GM18909 (cell line): Measurements from ENCODE around the gene ISLR.

Experiments
- ATAC-seq: cut with Tn5 transposase; IDR thresholded peaks from one replicate; pipeline ENCODE4 v1.9.1; 2021; ENCODE audit warnings: mild to moderate bottlenecking; ENCODE audit not compliant: unreplicated experiment, poor library complexity

ISLR gene

GRCh38 chr15:74208901-74209559 is 35.5 kb downstream of the ISLR start:
- no peak for ATAC-seq

GRCh38 chr15:74209560-74209958 is 36.0 kb downstream of the ISLR start:
- ATAC-seq: no peak

- no peak for ATAC-seq
Observed at GRCh38 chr15:74209997-74210671, 36.6 kb downstream of the ISLR start.

DNA sequence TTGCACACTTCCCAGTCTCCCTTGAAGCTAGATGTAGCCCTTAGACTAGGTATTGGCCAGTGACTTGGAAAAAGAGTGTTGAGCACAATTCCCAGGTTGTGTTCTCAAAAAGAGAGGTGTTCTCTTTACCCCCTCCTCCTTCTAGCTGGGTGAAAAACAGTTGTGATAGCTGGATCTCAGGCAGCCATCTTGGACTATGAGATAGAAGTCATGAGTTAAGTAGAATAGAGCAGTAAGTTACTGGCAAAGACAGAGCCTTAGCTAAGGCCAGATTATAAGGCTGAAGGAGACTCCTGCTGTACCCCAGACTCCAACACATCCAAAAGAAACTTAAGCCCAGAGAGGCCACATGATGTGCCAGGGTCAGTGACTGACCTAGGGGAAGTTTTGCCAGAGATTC is 37.2 kb downstream of the ISLR start:
- ATAC-seq: no peak

DNA sequence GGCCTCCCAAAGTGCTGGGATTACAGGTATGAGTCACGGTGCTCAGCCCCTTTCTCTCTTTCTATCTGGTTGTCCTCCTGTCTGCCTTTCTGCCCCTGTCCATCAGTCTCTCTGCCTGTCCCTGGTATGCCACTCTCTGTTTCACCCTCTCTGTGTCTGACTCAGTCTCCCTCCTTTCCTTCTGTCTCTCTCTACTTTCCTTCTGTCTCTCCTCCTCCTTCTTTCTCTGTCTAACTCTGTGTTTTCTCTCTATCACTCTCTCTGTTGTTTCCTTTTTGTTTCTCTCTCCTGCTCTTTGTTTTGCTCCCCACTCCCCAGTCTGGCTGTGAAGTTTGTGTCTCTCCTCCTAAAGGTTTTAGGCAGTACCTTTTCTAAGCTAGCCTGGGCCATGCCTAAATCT is 38.1 kb downstream of the ISLR start:
- ATAC-seq: no peak

- ATAC-seq: no peak
Observed at GRCh38 chr15:74212494-74212893, 39.0 kb downstream of the ISLR start.

- no peak for ATAC-seq
Observed at GRCh38 chr15:74213858-74214284, 40.4 kb downstream of the ISLR start.

DNA sequence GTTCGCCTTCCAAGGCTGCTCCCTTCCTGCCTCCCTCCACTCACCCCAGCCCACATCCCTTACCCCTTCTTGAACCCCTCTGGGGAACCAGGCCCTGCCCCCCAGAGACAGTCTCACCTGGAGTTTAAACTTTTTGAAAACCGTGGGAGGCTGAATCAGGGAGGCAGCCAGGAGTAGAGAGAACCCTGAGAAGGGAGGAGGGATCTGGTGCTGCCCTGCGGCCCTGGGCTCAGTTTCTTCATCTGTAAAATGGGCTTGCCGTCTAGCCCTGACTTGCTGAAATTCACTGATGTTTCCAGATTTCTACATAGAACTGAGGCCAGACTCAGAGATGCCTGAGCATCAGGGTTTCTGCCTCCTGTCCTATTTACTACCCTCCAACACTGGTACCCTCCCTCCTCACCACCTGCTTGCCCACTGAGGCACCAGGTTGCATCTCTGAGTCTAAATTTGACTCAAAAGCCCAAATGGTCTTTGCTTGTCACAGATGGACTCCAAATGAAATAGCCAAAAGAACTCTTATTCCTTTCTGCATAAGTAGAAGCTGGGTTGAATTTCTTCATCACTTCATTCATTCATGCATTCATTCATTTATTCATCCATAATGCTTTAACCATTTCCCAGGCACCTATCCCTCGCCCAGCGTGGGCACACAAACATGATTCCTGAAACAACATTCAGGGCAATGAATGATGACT is 41.0 kb downstream of the ISLR start:
- no peak for ATAC-seq

GRCh38 chr15:74215958-74216357 is 42.4 kb downstream of the ISLR start:
- ATAC-seq: no peak

- no peak for ATAC-seq
Observed at GRCh38 chr15:74216949-74217348, 43.4 kb downstream of the ISLR start.

DNA sequence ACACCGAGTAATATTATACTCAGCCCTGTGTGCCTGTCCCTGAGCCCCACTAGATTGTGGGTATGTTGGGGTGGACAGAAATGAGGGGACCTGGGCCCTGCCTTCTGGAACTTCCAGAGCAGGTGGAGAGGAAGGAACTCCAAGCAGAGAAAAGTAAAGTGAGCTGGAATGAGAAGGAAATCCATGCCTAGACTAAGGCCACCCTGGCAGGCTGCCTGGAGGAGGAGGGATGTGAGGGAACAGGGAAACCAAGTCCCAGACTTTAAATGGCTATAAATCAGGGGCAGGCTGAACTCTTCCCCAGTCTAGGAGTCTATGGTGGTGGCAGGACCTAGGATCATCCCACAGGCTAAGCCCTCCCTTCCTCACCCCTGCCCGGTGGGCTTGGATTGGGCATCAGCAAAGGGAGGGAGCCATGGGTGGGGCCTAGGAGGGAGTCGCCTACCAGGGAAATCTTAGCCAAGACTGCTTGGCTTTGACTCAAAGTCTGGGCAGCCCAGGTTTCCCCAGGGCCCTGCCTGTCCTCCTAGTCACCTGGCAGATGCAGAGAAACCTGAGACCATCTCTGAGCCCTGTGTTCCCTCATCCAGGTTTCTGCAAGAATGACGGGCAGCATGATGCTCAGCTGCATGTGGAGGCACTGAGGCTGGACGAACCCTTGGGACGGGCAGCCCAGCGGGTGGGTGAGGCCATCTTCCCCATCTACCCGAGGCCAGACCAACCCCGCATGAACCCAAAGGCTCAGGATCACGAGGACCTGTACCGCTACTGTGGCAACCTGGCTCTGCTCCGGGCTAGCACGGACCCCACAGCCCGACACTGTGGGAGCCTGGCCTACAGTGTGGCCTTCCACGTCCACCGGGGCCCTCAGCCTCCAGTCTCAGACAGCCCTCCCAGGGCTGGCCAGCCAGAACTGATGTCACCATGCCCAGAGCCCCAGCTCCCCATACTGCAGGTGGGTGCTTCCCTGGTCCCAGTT is 44.7 kb downstream of the ISLR start:
- no peak for ATAC-seq

GRCh38 chr15:74220475-74221248 is 47.2 kb downstream of the ISLR start:
- ATAC-seq: no peak

DNA sequence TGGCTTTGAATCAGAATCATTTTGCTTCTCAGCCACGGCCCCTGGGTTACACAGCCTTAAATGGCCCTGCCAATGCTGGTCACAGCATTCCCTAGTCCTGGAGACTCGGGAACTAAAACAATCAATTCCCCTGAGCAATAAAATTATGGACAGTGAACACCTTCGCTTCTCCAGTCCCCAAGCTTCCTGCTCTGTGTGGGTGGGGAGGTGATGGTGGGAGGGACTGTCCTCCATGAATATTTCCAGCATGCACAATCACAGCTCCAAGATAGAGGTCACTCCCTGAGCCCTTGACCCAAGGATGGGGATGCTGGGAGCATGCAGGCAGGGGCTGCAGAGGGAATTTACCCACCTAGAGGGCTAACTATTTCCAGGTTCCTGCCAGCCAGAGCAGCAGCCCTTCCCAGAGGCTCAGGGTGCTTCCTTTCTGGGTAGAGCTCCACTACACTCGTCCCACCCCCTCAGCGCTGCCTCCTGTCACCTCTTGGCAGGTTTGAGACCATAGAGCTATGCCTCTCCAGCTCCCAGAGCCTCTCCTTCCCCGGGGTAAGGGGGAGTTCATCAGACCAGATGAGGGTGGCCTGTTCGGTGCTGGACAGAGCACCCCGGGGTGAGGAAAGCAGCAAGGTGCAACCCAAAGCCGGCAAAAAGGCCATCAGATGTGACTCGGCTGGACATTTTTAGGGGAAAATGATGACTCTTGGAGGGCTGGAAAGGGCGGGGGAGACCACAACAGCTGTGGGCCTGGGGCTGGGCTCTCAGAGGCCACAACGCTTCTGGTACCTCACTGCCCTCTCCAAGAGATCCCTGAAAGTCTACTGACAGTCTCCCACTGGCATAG is 48.1 kb downstream of the ISLR start:
- no peak for ATAC-seq

DNA sequence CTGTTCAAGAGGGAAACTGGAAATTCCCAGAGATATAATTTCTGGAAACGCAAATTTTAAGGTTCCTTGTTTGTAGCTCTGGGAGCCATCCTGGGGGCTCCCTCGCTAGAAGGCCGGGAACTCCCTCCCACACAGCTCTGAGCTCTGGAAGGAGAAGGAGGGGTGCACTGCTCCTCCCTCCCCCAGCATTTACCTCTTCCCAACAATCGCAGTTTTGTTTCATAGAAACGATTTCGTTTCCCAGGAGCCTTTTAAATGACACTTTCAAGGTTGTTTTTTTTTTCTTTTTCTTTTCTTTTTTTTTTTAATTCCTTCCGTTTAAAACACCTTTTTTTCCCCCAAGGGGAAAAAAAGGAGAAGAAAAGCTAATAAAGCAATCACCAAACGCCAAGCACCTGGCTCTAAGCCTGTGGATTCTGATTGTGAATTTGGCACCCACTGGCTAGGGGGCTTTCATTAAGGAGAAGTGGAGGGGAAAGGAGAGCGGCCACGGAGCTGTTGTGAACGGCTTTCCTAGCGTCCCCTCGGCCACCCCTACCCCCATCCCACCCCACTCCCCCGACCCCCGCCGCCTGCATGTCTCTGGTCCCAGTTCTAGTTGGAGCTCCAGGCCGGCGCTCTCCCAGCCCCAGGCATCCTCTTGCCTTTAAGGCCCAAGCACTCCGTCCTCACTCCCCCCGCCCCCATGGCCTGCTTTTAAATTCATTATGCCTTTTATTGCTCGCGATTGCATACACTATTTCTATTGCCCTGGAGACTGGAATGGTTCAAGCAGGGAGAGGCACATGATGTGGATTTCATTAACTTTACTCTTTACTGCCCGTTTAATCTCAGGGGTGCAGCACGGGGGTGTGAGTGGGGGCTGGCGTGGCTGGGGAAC is 49.0 kb downstream of the ISLR start:
- no peak for ATAC-seq

- ATAC-seq: no peak
Observed at GRCh38 chr15:74225928-74226327, 52.4 kb downstream of the ISLR start.
